CMK (cell line): ENCODE measurements around the gene PRSS33.

ENCODE experiments used
- DNase-seq: peaks from one replicate; pipeline ENCODE4 v3.0.0-alpha.2; 2010; ENCODE audit warnings: low read depth

Gene PRSS33

DNA sequence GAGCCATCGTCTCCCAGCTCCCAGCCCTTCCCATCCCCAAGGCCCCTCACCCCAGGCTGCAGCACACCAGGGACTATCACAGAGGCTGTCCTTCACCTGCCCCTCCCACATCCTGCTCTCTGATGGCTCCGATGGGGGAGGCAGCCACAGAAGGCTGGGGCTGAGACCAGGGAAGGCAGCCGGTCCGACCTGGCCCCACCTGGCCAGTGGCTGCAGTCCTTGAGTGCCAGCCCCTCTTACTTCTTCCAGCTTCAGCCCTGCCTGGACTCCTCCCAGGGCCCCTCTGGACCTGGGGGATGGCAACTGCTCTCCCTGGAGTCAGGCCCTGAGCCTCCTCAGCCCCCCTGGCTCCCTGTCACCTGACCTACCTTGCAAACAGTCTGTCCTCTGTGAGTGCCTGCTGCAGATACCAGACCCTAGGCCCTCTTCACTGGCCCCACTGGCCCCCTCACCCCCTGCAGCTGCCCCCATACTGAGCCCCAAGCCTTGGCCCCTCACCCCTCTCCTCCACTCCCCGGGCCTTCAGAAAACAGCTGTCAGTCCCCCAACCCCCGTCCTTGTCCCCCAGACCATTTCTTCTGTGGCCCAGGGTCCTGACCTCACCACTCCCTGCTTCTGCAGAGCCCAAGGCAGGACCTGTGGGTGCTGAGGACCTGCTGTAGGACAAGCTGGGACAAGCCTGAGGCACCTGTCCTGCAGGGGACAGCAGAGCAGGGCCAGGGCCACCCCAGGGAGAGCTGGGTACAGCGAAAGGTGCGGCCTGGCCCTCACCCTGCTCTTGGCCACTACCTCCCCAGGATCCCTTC is 47.5 kb downstream of the PRSS33 start:
- no peak for DNase-seq

DNA sequence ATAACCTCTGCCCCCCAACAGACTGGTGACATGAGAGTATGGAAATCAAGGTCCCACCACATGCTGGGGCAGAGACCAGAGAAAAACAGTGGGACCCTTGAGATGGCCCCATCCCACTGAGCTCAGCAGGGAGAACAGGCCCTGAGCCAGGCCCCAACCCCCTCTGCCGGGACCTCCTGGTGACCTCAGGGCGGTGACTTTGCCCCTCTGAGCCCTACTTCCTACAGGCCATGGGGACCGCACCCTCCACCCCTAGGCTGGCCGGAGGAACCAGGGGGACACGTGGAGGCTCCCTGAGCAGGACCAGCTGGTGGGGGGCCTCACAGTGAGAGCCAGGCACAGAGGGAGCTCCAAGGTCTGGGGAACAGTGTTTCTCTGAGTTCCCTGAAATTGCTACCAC is 48.7 kb downstream of the PRSS33 start:
- no peak for DNase-seq

DNA sequence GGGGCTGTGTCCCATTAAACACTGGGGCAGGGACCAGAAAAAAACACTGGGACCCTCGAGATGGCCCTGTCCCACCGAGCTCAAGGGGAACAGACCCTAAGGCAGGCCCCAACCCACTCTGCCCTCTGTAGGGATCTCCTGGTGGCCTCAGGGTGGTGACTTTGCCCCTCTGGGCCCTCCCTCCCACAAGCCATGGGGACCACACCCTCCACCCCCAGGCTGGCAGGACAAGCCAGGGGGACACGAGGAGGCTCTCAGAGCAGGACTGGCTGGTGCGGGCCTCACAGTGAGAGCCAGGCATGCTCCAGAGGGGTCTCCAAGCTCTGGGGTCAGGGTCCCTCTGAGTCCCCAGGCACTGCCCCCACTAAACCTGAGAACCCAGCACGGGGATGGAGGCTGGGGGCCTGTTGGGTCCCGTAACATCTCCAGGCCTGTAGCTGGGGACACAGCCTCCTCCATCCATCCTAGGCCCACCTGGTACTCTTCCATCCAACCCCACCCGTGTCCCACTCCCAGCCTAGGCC is 49.4 kb downstream of the PRSS33 start:
- DNase-seq, result no peak

DNA sequence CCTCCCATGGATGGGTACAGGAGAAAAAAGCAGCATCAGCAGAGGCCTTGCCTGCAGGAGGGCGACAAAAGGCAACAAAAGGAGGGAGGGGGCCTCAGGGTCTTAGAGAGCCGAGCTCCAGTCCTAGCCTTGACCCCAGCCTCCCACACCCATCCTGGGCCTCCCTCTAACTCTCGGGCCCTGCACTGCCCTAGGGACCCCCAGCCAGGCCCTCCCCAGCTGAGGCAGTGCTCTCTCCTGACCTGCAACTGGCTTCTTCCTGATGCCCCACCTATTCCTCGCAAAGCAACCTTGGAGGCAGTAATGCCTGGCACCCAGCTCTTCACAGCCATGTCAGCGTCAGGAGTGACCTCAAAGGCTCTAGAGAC is 50.1 kb downstream of the PRSS33 start:
- no peak for DNase-seq

DNA sequence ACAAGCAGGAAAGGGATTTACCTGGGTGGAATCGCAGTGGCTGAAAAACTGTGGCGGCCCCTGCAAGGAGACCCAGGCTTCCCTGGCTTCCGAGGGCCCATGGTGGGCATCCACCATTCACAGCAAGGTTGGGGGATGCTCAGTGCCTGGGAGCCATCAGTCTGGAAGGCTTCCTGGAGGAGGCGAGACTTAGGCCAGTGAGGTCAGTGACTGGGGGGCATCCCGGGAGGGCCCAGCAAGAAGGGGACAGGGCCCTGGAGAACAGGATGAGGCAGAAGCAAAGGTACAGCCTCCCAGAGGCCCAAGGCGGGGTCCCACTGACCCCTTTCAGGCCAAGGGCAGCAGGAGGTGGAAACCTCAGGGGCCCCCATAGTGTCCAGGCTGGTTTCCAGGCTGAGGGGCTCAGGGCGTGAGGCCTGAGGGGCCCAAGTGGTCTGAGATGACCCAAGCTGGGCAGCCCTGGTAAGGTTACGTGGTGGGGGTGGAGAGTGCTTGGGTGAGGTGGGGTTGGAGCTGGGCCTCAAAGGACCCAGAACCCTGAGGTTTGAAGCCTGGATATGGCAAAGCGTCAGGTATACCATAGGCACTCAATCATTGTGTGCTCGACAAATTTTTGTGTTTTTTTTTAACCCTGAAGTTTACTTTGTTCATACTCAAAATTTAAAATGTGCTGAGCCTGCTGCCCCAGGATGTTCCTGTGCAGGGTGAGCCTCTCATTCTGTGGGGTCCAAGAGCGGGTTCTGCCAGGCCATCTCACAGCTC is 50.7 kb downstream of the PRSS33 start:
- no peak for DNase-seq

DNA sequence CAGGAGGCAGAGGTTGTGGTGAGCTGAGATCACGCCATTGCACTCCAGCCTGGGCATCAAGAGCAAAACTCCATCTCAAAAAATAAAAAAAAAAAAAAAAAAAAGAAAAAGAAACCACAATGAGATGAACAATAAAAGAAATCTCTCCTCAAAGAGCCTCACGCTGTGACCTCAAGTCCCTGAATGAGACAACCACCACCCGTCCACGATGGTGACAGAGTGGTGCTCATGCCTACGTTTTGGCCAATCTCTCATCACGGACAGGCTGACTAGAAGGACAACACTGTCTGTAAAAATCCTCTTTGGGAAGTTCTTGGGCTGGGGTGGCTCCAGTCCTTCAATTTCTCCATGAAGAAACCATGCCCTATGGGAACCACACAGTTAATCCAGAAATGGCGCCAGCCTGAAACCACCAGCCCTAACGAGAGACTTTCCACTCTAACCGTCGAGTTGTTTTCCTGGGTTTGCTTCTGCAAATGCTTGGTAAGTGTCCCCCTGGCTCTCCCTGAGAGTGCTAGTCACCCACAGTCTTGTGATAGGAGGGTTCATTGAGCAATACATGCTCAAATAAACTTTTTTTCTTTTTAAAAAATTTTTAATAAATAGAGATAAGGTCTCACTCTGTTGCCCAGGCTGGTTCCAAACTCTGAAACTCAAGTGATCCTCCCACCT is 52.4 kb downstream of the PRSS33 start:
- no peak for DNase-seq
